ENCODE results near the gene LRRC32. TPM values are rescaled to one million over a fixed set of nuclear protein-coding genes. Genes with fewer than 3 reads are reported as not detected.

The LRRC32 gene
- total RNA-seq, 1 experiment from 2014 or later, result 0.27 TPM

- ChIA-PET CTCF (no interaction called here), POLR2A (no interaction called here)
- H3K27me3 ChIP-seq (replicated peaks; ENCODE audit: control insufficient read depth, insufficient read depth, low read length), result peaks cover 3% of the 10 kb centered on the region
- peaks cover 6% of the 10 kb centered on the region for H3K4me1 Mint-ChIP-seq (ENCODE audit: low read depth, unreplicated experiment)
- BruUV-seq (replicated peaks), result no TSS peak
- no peaks in the 10 kb centered on the region for H3K9me3 ChIP-seq
- H3K36me3 Mint-ChIP-seq (ENCODE audit: insufficient read depth, unreplicated experiment), result no peaks in the 10 kb centered on the region
- no peaks in the 10 kb centered on the region for H3K36me3 ChIP-seq (ENCODE audit: control insufficient read depth, insufficient read depth, low read length)
- H3K27me3 Mint-ChIP-seq (ENCODE audit: insufficient read depth, unreplicated experiment), result peaks cover 22% of the 10 kb centered on the region
- intact Hi-C loops (cut with micrococcal nuclease; ENCODE audit: unreplicated experiment), result no loop called here
- no peak for DNase-seq
- H3K9me3 Mint-ChIP-seq (ENCODE audit: unreplicated experiment), result no peaks in the 10 kb centered on the region
- TF ChIP-seq, protein P1, sequence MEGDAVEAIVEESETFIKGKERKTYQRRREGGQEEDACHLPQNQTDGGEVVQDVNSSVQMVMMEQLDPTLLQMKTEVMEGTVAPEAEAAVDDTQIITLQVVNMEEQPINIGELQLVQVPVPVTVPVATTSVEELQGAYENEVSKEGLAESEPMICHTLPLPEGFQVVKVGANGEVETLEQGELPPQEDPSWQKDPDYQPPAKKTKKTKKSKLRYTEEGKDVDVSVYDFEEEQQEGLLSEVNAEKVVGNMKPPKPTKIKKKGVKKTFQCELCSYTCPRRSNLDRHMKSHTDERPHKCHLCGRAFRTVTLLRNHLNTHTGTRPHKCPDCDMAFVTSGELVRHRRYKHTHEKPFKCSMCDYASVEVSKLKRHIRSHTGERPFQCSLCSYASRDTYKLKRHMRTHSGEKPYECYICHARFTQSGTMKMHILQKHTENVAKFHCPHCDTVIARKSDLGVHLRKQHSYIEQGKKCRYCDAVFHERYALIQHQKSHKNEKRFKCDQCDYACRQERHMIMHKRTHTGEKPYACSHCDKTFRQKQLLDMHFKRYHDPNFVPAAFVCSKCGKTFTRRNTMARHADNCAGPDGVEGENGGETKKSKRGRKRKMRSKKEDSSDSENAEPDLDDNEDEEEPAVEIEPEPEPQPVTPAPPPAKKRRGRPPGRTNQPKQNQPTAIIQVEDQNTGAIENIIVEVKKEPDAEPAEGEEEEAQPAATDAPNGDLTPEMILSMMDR (IDR thresholded peaks at IDR 0.05; ENCODE audit: insufficient read depth in 1 of 2, low read depth in 1 of 2, low read length in 1 of 2, severe bottlenecking in 1 of 2, unreplicated experiment in 1 of 2), result no peak
- no peak overlapping the region for H3K4me3 ChIP-seq (ENCODE audit: low read depth, low read length)
- H3K27ac Mint-ChIP-seq (ENCODE audit: unreplicated experiment), result no peak overlapping the region
- H3K4me3 Mint-ChIP-seq (ENCODE audit: unreplicated experiment), result no peak overlapping the region
- no peaks in the 10 kb centered on the region for H3K4me1 ChIP-seq
Observed at GRCh38 chr11:76640501-76640900, 30.0 kb downstream of the LRRC32 start.

GRCh38 chr11:76639621-76640020, 30.9 kb downstream of the LRRC32 start:
- POLR2A ChIA-PET, result no interaction called here
- H3K4me1 Mint-ChIP-seq (ENCODE audit: low read depth, unreplicated experiment), result peaks cover 4% of the 10 kb centered on the region
- Histone ChIP-seq H3K4me1 (no peaks in the 10 kb centered on the region), H3K4me3 (ENCODE audit: low read depth, low read length) (no peak overlapping the region), H3K36me3 (ENCODE audit: control insufficient read depth, insufficient read depth, low read length) (no peaks in the 10 kb centered on the region), H3K27me3 (replicated peaks; ENCODE audit: control insufficient read depth, insufficient read depth, low read length) (peaks cover 3% of the 10 kb centered on the region), H3K9me3 (no peaks in the 10 kb centered on the region)
- intact Hi-C loops (cut with micrococcal nuclease; ENCODE audit: unreplicated experiment), result no loop called here
- CTCF ChIA-PET, result no interaction called here
- no peak overlapping the region for H3K4me3 Mint-ChIP-seq (ENCODE audit: unreplicated experiment)
- H3K9me3 Mint-ChIP-seq (ENCODE audit: unreplicated experiment), result no peaks in the 10 kb centered on the region
- no peaks in the 10 kb centered on the region for H3K36me3 Mint-ChIP-seq (ENCODE audit: insufficient read depth, unreplicated experiment)
- no peak overlapping the region for H3K27ac Mint-ChIP-seq (ENCODE audit: unreplicated experiment)
- no peak for DNase-seq
- no TSS peak for BruUV-seq (replicated peaks)
- TF ChIP-seq, protein P1 (IDR thresholded peaks at IDR 0.05; ENCODE audit: insufficient read depth in 1 of 2, low read depth in 1 of 2, low read length in 1 of 2, severe bottlenecking in 1 of 2, unreplicated experiment in 1 of 2), result no peak
- peaks cover 16% of the 10 kb centered on the region for H3K27me3 Mint-ChIP-seq (ENCODE audit: insufficient read depth, unreplicated experiment)

DNA sequence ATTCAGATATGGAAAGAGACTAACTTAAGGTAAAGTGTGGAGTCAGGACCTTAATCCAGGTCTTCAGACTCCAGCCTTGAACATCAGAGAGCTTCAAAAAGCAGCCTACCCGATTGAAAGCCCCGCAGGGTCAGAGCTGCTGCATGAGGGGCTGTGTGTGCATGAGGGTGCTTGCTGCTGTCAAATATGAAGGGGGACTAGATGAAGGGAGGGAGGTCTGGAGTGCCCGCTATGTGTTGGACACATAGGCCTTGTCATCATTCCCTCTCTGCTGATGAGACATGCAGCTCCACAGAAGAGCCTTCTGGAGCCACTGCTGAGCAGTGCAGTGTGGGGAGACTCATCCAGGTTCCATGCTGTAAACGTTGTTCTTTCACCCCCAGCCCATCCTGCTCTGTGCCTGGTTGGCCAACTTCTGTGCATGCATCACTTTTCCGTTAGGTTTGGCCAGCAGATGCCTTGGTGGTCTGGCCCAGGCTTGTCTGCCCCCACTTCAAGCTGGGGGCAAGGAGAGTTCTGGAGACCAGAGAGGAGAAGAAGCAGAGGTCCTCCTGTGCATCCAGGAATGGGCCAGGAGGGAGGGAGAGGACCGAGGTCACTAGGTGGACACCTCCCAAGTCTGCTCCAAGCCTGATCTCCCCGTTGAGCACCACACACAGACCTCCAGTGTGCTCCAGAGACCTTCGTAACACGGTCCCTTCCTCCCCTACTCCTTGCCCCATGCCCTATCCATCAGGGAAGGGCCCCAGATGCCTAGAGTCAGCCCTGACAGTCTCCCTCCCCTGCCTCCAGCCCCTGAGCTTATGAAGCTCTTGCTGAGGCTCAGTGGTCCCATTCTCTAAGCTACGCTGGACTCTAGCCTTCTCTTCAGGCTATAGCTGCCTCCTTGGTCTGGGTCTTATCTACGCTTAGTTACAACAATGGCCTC, 32.0 kb downstream of the LRRC32 start:
- ChIA-PET CTCF (interaction anchor here (0.5 kb wide), 1 partner anchor 409 kb away, joined by 3 read pairs; no protein-coding TSS in a partner anchor), POLR2A (no interaction called here)
- no peak for DNase-seq
- TF ChIP-seq, protein P1 (IDR thresholded peaks at IDR 0.05; ENCODE audit: insufficient read depth in 1 of 2, low read depth in 1 of 2, low read length in 1 of 2, severe bottlenecking in 1 of 2, unreplicated experiment in 1 of 2), result no peak
- H3K9me3 ChIP-seq, result no peaks in the 10 kb centered on the region
- Mint-ChIP-seq H3K4me3 (ENCODE audit: unreplicated experiment) (no peak overlapping the region), H3K27ac (ENCODE audit: unreplicated experiment) (no peak overlapping the region), H3K27me3 (ENCODE audit: insufficient read depth, unreplicated experiment) (peaks cover 14% of the 10 kb centered on the region), H3K4me1 (ENCODE audit: low read depth, unreplicated experiment) (no peaks in the 10 kb centered on the region), H3K9me3 (ENCODE audit: unreplicated experiment) (no peaks in the 10 kb centered on the region), H3K36me3 (ENCODE audit: insufficient read depth, unreplicated experiment) (no peaks in the 10 kb centered on the region)
- H3K36me3 ChIP-seq (ENCODE audit: control insufficient read depth, insufficient read depth, low read length), result no peaks in the 10 kb centered on the region
- intact Hi-C loops (cut with micrococcal nuclease; ENCODE audit: unreplicated experiment), result no loop called here
- peaks cover 3% of the 10 kb centered on the region for H3K27me3 ChIP-seq (replicated peaks; ENCODE audit: control insufficient read depth, insufficient read depth, low read length)
- no peak overlapping the region for H3K4me3 ChIP-seq (ENCODE audit: low read depth, low read length)
- BruUV-seq (replicated peaks), result no TSS peak
- no peaks in the 10 kb centered on the region for H3K4me1 ChIP-seq

All from Caco-2 (cell line).